Measurements from ENCODE around the gene ENPP6.

ENPP6 gene

GRCh38 chr4:184046148-184046547, 171.5 kb downstream of the ENPP6 start:
- DNase-seq: no peak

GRCh38 chr4:184041156-184041555, 176.5 kb downstream of the ENPP6 start:
- no peak for DNase-seq

- peak; percentile 78 for DNase-seq
Measured at GRCh38 chr4:184039963-184040383, 177.7 kb downstream of the ENPP6 start.
